ENCODE measurements around the gene ARAF.

ARAF gene

GRCh38 chrX:47529548-47529947 is 31.5 kb upstream of the ARAF start:
- H3K4me3 ChIP-seq (IDR thresholded peaks at IDR 0.05; ENCODE audit: insufficient read depth, low read depth, low read length): no peak overlapping the region
- H3K79me2 ChIP-seq (ENCODE audit: insufficient read depth, low read depth): no peaks in the 10 kb centered on the region
- H3K4me2 ChIP-seq: no peak overlapping the region
- H3K27me3 ChIP-seq (ENCODE audit: insufficient read depth, low read depth): no peaks in the 10 kb centered on the region
- TF ChIP-seq CTCF (conservative IDR thresholded peaks at IDR 0.05; ENCODE audit: low read depth, low read length): no peak
- H3K27ac ChIP-seq: no peak overlapping the region
- no peaks in the 10 kb centered on the region for H3K36me3 ChIP-seq (ENCODE audit: insufficient read depth)
- H3K4me1 ChIP-seq (ENCODE audit: low read depth, poor library complexity, severe bottlenecking): no peaks in the 10 kb centered on the region
- no peak overlapping the region for H2AFZ ChIP-seq (ENCODE audit: low read depth)
- no peaks in the 10 kb centered on the region for H4K20me1 ChIP-seq (ENCODE audit: insufficient read depth)
- H3K9ac ChIP-seq: no peak overlapping the region

GRCh38 chrX:47530049-47530448 is 31.0 kb upstream of the ARAF start:
- H3K36me3 ChIP-seq (ENCODE audit: insufficient read depth): no peaks in the 10 kb centered on the region
- no peaks in the 10 kb centered on the region for H3K27me3 ChIP-seq (ENCODE audit: insufficient read depth, low read depth)
- H3K9ac ChIP-seq: no peak overlapping the region
- no peak overlapping the region for H2AFZ ChIP-seq (ENCODE audit: low read depth)
- no peaks in the 10 kb centered on the region for H3K4me1 ChIP-seq (ENCODE audit: low read depth, poor library complexity, severe bottlenecking)
- H4K20me1 ChIP-seq (ENCODE audit: insufficient read depth): no peaks in the 10 kb centered on the region
- H3K27ac ChIP-seq: no peak overlapping the region
- no peak overlapping the region for H3K4me3 ChIP-seq (IDR thresholded peaks at IDR 0.05; ENCODE audit: insufficient read depth, low read depth, low read length)
- H3K4me2 ChIP-seq: no peak overlapping the region
- no peaks in the 10 kb centered on the region for H3K79me2 ChIP-seq (ENCODE audit: insufficient read depth, low read depth)
- no peak for TF ChIP-seq CTCF (conservative IDR thresholded peaks at IDR 0.05; ENCODE audit: low read depth, low read length)

- no peaks in the 10 kb centered on the region for H4K20me1 ChIP-seq (ENCODE audit: insufficient read depth)
- H3K27me3 ChIP-seq (ENCODE audit: insufficient read depth, low read depth): no peaks in the 10 kb centered on the region
- H3K9ac ChIP-seq: no peak overlapping the region
- no peaks in the 10 kb centered on the region for H3K4me1 ChIP-seq (ENCODE audit: low read depth, poor library complexity, severe bottlenecking)
- H3K79me2 ChIP-seq (ENCODE audit: insufficient read depth, low read depth): no peaks in the 10 kb centered on the region
- TF ChIP-seq CTCF (conservative IDR thresholded peaks at IDR 0.05; ENCODE audit: low read depth, low read length): no peak
- no peak overlapping the region for H2AFZ ChIP-seq (ENCODE audit: low read depth)
- H3K4me2 ChIP-seq: no peak overlapping the region
- no peak overlapping the region for H3K27ac ChIP-seq
- H3K36me3 ChIP-seq (ENCODE audit: insufficient read depth): no peaks in the 10 kb centered on the region
- no peak overlapping the region for H3K4me3 ChIP-seq (IDR thresholded peaks at IDR 0.05; ENCODE audit: insufficient read depth, low read depth, low read length)
Measured at GRCh38 chrX:47539860-47540259, 21.1 kb upstream of the ARAF start.

- Histone ChIP-seq H3K4me2 (no peak overlapping the region), H2AFZ (ENCODE audit: low read depth) (no peak overlapping the region), H4K20me1 (ENCODE audit: insufficient read depth) (no peaks in the 10 kb centered on the region), H3K27me3 (ENCODE audit: insufficient read depth, low read depth) (no peaks in the 10 kb centered on the region), H3K4me1 (ENCODE audit: low read depth, poor library complexity, severe bottlenecking) (no peaks in the 10 kb centered on the region), H3K9ac (no peak overlapping the region), H3K4me3 (IDR thresholded peaks at IDR 0.05; ENCODE audit: insufficient read depth, low read depth, low read length) (no peak overlapping the region), H3K79me2 (ENCODE audit: insufficient read depth, low read depth) (no peaks in the 10 kb centered on the region), H3K36me3 (ENCODE audit: insufficient read depth) (no peaks in the 10 kb centered on the region), H3K27ac (no peak overlapping the region)
- 0 out of 2 replicates have a peak, but pooled peaks have one; percentile 20 for TF ChIP-seq CTCF (conservative IDR thresholded peaks at IDR 0.05; ENCODE audit: low read depth, low read length)
Measured at GRCh38 chrX:47540754-47541538, 20.1 kb upstream of the ARAF start.

Data from KMS-11 (cell line).